Pancreas (tissue), 10 donors: ENCODE data around the gene WAC. TPM values are rescaled to one million over a fixed set of nuclear protein-coding genes. Genes with fewer than 3 reads are reported as not detected.
"Not testable (repeated sequence)": the region's sequence is repeated elsewhere in the genome, so short reads cannot be mapped to it uniquely, and the experiment has no call there.

Source experiments
- ATAC-seq, 4 donors: fragments of 200-7000 bp; cut with Tn5 transposase; one replicate each; pipeline versions ENCODE4 v1.8.0 to v1.9.1; 2020; ENCODE audit warnings: mild to moderate bottlenecking in 4 of 4, moderate library complexity in 4 of 4
- DNase-seq, 6 donors: peaks; one replicate each; pipeline ENCODE4 v3.0.0-alpha.2; 2020
- FAIRE-seq: peaks from 2 replicates; lab custom pipeline; 2012; peaks lifted over from hg19 to GRCh38; lab: Jason Lieb, UNC
- H3K27ac ChIP-seq, 4 donors: fragments of 200-600 bp; sonication (generic); 1 replicate in 3 of 4; 2 replicates in 1 of 4; pipeline versions ENCODE4 v1.5.0 to v1.8.0; 2020
- H3K27me3 ChIP-seq, 4 donors: fragments of 200-600 bp; one replicate each; pipeline ENCODE4 v1.8.0; 2021
- H3K36me3 ChIP-seq, 3 donors: fragments of 200-600 bp; sonication (generic) in 1 of 3; one replicate each; pipeline versions ENCODE4 v1.5.0 to v1.8.0; 2020 to 2021
- H3K4me1 ChIP-seq, 3 donors: fragments of 200-600 bp; one replicate each; pipeline ENCODE4 v1.8.0; 2021
- H3K4me3 ChIP-seq, 4 donors: fragments of 200-600 bp; sonication (generic) in 2 of 4; one replicate each; pipeline versions ENCODE4 v1.5.0 to v1.8.0; 2020 to 2021
- H3K9me3 ChIP-seq, 4 donors: fragments of 200-600 bp; one replicate each; pipeline ENCODE4 v1.8.0; 2021
- WGBS, 2 donors: extraction: QIAGEN DNeasy Blood & Tissue Kit; methylation state at CpG; one replicate each; pipeline ENCODE4 v1.1.7; 2013; 5-methylcytosine and 5-hydroxymethylcytosine counted together
- intact Hi-C, 3 donors: fragments of 100-400 bp; cut with DNase I; formaldehyde crosslinking; loops; one replicate each; pipeline versions ENCODE4 v1.11.1 to v1.14.2; 2022
- polyA plus RNA-seq, 2 donors: library from polyadenylated mRNA; stranded (reverse); fragments of 200-250 nt; gene quantifications; one replicate each; pipeline ENCODE4 v1.2.3, GENCODE V29; 2013
- total RNA-seq, 6 donors: library from RNA; stranded (reverse); fragmentation: NEBNext Ultra II Directional in 4 of 6; extraction: Animal tissue kit (Norgen Biotek cat#: 25700) in 4 of 6; gene quantifications; one replicate each; pipeline versions ENCODE4 v1.2.1 to v1.2.4, GENCODE V29; 2021 to 2023
- TF ChIP-seq, protein P1 (sequence below), 4 donors: fragments of 200-600 bp; sonication (generic) in 3 of 4; IDR thresholded peaks; one replicate each; pipeline versions ENCODE4 v1.5.0 to v1.8.0; 2021; ENCODE audit warnings: antibody characterized with exemption in 4 of 4
- donor health status: healthy with polysubstance abuse.
- donor health status: DM: no; HTN: no; CAD: no; lungs with moderate emphysema.
- donor health status: DM: no; HTN: no; CAD: no.
- donor health status: control.
- donor health status: control.
- donor health status: Bipolar disorder and iron deficiency.
- donor health status: DM: yes; HTN: yes; CAD: no.
- donor health status: DM: no; HTN: no; CAD: no.
- donor health status: DM: no; HTN: no; CAD: no.
- donor health status: DM: yes; HTN: yes; CAD: no.

Gene WAC
- total and polyA plus RNA-seq, 8 donors = 17.4 to 70.5 (median 43.6) TPM

DNA sequence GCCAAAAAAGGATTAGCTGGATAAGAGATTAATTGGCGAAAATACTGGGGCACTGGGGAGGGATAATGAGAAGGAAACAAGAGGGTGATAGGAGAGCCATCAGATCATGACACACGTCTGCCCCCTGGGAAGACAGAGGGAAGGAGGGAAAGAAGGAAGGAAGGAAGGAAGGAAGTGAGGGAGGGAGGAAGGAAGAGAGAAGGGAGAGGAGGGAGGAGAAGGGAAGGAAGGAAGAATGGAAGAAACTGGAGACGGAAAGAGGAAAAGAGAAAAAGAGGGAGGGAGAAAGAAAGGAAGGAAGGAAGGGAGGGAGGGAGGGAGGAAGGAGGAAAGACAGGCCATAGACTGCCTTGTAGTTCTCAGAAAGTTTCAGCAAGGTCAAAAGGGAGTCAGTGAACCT lies 37.8 kb upstream of the WAC start:
- TF ChIP-seq, protein P1, sequence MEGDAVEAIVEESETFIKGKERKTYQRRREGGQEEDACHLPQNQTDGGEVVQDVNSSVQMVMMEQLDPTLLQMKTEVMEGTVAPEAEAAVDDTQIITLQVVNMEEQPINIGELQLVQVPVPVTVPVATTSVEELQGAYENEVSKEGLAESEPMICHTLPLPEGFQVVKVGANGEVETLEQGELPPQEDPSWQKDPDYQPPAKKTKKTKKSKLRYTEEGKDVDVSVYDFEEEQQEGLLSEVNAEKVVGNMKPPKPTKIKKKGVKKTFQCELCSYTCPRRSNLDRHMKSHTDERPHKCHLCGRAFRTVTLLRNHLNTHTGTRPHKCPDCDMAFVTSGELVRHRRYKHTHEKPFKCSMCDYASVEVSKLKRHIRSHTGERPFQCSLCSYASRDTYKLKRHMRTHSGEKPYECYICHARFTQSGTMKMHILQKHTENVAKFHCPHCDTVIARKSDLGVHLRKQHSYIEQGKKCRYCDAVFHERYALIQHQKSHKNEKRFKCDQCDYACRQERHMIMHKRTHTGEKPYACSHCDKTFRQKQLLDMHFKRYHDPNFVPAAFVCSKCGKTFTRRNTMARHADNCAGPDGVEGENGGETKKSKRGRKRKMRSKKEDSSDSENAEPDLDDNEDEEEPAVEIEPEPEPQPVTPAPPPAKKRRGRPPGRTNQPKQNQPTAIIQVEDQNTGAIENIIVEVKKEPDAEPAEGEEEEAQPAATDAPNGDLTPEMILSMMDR (IDR thresholded peaks at IDR 0.05) = no peak
- 82 to 86% methylated on average over 3 of the region's 3 CpGs for WGBS, 2 donors
- no peaks in the 10 kb centered on the region for H3K36me3 ChIP-seq
- intact Hi-C loops = no loop called here
- DNase-seq (no peak), FAIRE-seq (no peak), ATAC-seq (no peak)
- no peak overlapping the region for H3K27ac ChIP-seq
- H3K27me3 ChIP-seq = no peaks in the 10 kb centered on the region
- no peaks in the 10 kb centered on the region for H3K9me3 ChIP-seq
- H3K4me1 ChIP-seq = peaks cover 0 to 5% (median 0%) of the 10 kb centered on the region in 3 donors
- no peak overlapping the region for H3K4me3 ChIP-seq

DNA sequence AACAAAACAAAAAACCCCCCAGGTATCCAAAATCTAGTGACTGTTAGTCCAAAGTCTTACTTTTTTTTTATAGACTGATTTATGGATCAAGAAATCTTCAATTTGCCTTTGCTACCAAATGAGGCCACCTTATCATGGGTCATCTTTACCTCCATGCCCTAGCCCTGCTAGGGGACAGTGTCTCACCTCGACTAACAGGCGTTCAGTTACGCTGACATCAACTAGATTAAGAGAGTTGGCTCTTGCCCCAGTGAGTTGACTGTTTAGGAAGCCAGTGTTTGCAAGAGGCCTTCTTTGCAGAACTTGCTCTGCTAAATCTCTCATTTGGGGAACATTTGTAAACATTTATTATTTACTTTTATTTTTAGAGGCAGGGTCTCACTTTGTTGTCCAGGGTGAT lies 36.9 kb upstream of the WAC start:
- peak overlapping the region in 1 of 4 donors; percentile 1 for H3K27ac ChIP-seq
- H3K36me3 ChIP-seq = no peaks in the 10 kb centered on the region
- H3K4me1 ChIP-seq = peaks cover 0 to 5% (median 0%) of the 10 kb centered on the region in 3 donors
- intact Hi-C loops = no loop called here
- FAIRE-seq (no peak), ATAC-seq (no peak), DNase-seq (no peak)
- 31 to 37% methylated on average over 3 of the region's 3 CpGs for WGBS, 2 donors
- no peaks in the 10 kb centered on the region for H3K9me3 ChIP-seq
- TF ChIP-seq, protein P1 (IDR thresholded peaks at IDR 0.05) = no peak
- H3K27me3 ChIP-seq = no peaks in the 10 kb centered on the region
- H3K4me3 ChIP-seq = no peak overlapping the region

DNA sequence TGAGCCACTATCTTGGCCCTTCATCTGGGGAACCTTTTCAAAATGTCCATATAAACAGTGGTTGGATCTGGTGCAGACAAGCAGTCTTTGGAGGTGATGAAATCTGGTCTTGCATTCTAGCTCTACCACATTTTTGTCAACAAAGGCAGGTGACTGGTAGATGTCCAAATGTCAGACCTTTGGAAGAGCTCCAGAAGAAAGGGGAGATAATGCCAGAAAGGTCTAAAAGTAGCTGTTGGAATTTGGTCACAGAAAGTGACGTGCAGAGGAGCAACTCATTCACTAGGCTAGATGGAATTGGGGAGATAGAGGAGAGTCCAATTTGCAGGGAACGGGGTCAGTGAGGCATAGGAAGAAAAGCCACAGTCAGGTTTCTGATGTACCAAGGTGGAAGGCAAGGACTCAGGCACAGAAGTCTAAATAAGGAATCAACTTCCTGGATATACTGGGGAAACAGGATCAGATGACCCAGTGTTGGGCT lies 36.4 kb upstream of the WAC start:
- Histone ChIP-seq H3K9me3 (no peaks in the 10 kb centered on the region), H3K36me3 (no peaks in the 10 kb centered on the region), H3K4me3 (no peak overlapping the region), H3K4me1 (peaks cover 0 to 5% (median 0%) of the 10 kb centered on the region in 3 donors), H3K27ac (peak overlapping the region in 1 of 4 donors; percentile 1), H3K27me3 (no peaks in the 10 kb centered on the region)
- DNase-seq (no peak), FAIRE-seq (no peak), ATAC-seq (peak in 3 of 4 donors; percentile 16 to 36 (median 36))
- TF ChIP-seq, protein P1 (IDR thresholded peaks at IDR 0.05) = no peak
- WGBS, 2 donors = 38 to 48% methylated on average over 2 of the region's 2 CpGs
- intact Hi-C loops = no loop called here

DNA sequence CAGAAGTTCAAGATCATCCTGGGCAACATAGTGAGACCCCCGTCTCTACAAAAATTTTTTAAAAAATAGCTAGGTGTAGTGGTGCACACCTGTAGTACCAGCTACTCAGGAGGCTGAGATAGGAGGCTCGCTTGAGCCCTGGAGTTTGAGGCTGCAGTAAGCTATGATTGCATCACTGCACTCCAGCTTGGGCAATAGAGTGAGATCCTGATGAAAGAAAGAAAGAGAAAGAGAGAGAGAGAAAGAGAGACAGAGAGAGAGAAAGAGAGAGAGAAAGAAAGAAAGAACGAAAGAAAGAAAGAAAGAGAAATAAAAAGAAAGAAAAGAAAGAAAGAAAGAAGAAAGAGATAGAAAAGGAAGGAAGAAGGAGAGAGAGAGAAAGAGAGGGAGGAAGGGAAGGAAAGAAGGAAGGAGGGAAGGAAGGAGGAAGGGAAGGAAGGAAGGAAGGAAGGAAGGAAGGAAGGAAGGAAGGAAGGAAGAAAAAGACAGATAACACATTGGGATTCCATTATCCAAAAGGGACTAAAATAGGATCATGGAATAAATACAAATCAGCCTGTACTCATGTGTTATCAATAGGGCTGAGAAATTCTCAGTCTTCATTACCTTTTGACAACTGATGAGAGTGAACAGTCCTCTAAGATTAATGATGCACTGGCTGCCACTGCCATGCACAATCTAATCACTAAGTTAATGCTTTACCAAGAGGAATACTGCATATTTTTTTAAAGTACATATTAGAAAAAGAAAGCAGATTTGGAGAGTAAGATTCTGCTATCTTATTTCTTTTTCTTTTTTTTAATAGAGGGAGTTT lies 35.4 kb upstream of the WAC start:
- Histone ChIP-seq H3K9me3 (no peaks in the 10 kb centered on the region), H3K27ac (peak overlapping the region in 3 of 4 donors; percentile 2 to 50 (median 21)), H3K36me3 (no peaks in the 10 kb centered on the region), H3K4me3 (no peak overlapping the region), H3K27me3 (no peaks in the 10 kb centered on the region), H3K4me1 (peaks cover 0 to 5% (median 0%) of the 10 kb centered on the region in 3 donors)
- TF ChIP-seq, protein P1 (IDR thresholded peaks at IDR 0.05) = no peak
- DNase-seq (no peak), FAIRE-seq (no peak), ATAC-seq (peak in 3 of 4 donors; percentile 47 to 79 (median 76))
- intact Hi-C loops = no loop called here
- 49 to 76% methylated on average over 3 of the region's 3 CpGs for WGBS, 2 donors

DNA sequence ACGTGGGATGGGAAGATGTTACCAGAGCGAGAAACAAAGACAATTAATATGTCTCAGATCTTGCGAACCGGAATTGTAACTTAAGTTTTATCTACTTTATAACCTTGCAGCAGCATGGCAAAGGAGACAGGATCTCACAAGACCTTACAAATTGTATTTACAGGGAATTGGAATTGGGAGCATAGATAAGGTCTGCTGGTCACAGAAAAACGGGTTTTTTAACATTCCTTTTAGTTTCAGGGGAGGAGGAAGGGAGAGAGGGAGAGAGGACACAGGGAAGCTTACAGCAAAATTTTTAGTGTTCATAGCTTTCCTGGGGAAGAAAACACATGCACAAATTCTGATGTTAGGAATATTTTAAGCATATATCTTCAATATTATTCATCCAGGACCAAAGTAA lies 32.7 kb upstream of the WAC start:
- intact Hi-C loops, H3K9me3 ChIP-seq, H3K36me3 ChIP-seq, FAIRE-seq, H3K27me3 ChIP-seq, DNase-seq, ATAC-seq, H3K4me3 ChIP-seq, H3K4me1 ChIP-seq: not testable (repeated sequence)
- H3K27ac ChIP-seq = peak overlapping the region in 3 of 4 donors; percentile 16 to 64 (median 63)
- 38 to 48% methylated on average over 5 of the region's 5 CpGs for WGBS, 2 donors
